Measurements from ENCODE around the gene CHID1. TPM values are rescaled to one million over a fixed set of nuclear protein-coding genes. Genes with fewer than 3 reads are reported as not detected.

Gene CHID1
- total and polyA plus RNA-seq, 2 of the 8 experiments (the other 6 are each of a cell fraction or from before 2014, with no cell fraction given) = 81.2 to 88.5 TPM

DNA sequence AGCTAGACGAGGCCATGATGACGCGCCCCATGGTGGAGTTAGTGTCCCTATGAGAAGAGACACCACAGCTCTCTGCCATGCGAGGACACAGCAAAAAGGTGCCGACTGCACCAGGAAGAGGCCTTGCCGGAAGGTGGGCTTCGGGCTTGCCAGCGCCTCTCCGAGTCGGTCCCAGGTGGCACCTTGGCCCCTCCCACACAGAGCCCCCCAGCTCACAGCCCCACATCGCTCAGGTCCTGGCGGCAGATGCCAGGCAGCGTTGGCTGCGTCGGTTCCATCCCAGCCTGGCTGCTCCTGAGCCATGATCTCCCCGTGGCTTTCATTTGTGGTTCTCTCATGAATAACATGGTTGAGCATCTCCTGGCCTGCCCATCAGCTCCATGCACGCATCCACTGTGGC is 24.0 kb downstream of the CHID1 start (continued):
- TF ChIP-seq CTBP2 (IDR thresholded peaks at IDR 0.05; ENCODE audit: borderline replicate concordance, insufficient read depth, insufficient read length, low read length) = no peak
- TF ChIP-seq FOSL1 (IDR thresholded peaks at IDR 0.05; ENCODE audit: insufficient read depth, low read depth, low read length) = no peak
- TF ChIP-seq SP2 (IDR thresholded peaks at IDR 0.05; ENCODE audit: low read length) = no peak
- TF ChIP-seq SIX5 (IDR thresholded peaks at IDR 0.05; ENCODE audit: low read depth, low read length) = no peak
- TF ChIP-seq SIRT6 (IDR thresholded peaks at IDR 0.05; ENCODE audit: low read length) = no peak
- no peak for TF ChIP-seq POU5F1 (IDR thresholded peaks at IDR 0.05; ENCODE audit: low read depth, low read length)
- no peak for TF ChIP-seq RFX5 (IDR thresholded peaks at IDR 0.05; ENCODE audit: borderline replicate concordance, low read depth, low read length)
- no peak for TF ChIP-seq SRF (IDR thresholded peaks at IDR 0.05; ENCODE audit: low read depth, low read length)
- TF ChIP-seq BCL11A (IDR thresholded peaks at IDR 0.05; ENCODE audit: low read depth in 2 of 2, low read length in 2 of 2) = no peak
